ENCODE measurements around the gene SEMA3E.
"Not testable (repeated sequence)": the region's sequence is repeated elsewhere in the genome, so short reads cannot be mapped to it uniquely, and the experiment has no call there.

Gene SEMA3E

DNA sequence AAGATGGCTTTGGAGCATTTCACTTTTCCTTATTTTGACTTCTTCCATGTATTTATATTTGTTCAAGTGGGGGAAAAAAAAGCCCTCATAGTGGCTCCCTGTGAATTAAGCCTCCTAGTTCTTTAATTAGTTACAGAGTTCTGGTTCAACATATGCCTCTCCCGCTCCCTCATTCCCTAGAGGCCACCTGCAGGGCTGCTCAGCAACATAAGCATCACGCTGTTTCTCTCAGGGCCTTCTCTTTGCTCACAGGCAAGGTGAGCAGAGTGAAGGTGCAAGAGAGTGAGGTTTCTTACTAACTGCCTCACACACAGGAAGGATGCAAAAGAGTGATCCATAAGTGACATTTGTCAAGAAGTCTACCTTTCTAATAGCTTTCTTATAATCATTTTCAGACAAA lies 196.7 kb downstream of the SEMA3E start:
- Histone ChIP-seq H3K9me3 (ENCODE audit: low read depth, low read length) (no peaks in the 10 kb centered on the region), H3K36me3 (ENCODE audit: insufficient read depth, low read length) (no peaks in the 10 kb centered on the region), H3K9ac (ENCODE audit: insufficient read length) (no peak overlapping the region), H3K27ac (no peak overlapping the region), H3K4me3 (no peak overlapping the region)
- no peak for TF ChIP-seq EZH2 (IDR thresholded peaks at IDR 0.05)
- no peak for DNase-seq (ENCODE audit: low read depth, low spot score)

DNA sequence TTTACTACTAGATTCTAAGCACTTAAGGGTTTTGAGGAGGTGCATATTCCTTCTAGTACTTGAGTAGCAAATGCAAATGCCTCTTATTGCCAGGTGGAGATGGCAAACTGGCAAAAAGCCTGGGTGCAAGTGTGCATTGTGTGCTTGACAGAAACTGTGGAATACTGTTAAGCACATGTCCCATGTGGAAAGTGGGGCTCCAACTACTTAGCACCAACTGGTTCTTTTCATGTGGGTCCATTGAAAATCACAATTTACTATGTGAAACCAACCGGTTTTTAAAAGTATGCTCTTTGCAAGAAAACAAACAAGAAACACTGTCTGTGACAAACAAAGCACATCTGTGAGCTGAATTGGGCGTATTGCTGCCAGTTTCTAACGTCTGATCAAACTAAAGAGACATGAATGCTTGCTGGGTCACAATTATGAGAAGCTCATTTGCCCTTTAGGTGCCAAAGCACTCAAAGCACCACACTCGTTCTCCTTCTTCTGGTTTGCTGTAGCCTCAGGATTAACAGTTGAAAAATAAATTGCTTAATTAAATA lies 197.4 kb downstream of the SEMA3E start:
- TF ChIP-seq EZH2 (IDR thresholded peaks at IDR 0.05) (no peak), POLR2AphosphoS5 (IDR thresholded peaks at IDR 0.05; ENCODE audit: borderline replicate concordance, low read depth, low read length) (no peak), FOXP2 (optimal IDR thresholded peaks at IDR 0.05; ENCODE audit: control extremely low read depth, extremely low read length, insufficient read depth) (no peak)
- Histone ChIP-seq H3K27ac (no peak overlapping the region), H3K4me3 (no peak overlapping the region), H3K36me3 (ENCODE audit: insufficient read depth, low read length) (no peaks in the 10 kb centered on the region), H3K9ac (ENCODE audit: insufficient read length) (no peak overlapping the region), H3K9me3 (ENCODE audit: low read depth, low read length) (no peaks in the 10 kb centered on the region)
- no peak for DNase-seq (ENCODE audit: low read depth, low spot score)

DNA sequence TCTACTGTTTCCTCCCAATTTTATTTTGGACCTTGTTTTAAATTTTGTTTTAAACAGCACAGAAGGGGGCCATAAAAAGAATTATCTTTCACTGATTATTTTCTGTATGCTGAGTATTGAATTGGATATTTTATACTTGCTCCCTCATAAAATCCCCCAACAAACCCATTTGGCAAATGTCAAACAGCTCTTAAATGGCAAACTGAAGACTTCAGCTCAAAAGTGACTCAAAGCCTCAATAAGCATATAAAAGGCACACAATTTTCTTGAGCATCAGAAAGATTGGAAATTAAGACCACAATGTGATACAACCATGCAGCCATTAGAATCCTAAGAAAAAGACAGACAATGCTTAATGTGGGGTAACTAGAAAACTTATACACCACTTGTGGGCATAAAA lies 199.2 kb downstream of the SEMA3E start:
- Histone ChIP-seq H3K27ac (no peak overlapping the region), H3K4me3 (no peak overlapping the region), H3K36me3 (ENCODE audit: insufficient read depth, low read length) (no peaks in the 10 kb centered on the region), H3K9ac (ENCODE audit: insufficient read length) (no peak overlapping the region), H3K9me3 (ENCODE audit: low read depth, low read length) (no peaks in the 10 kb centered on the region)
- TF ChIP-seq EZH2 (IDR thresholded peaks at IDR 0.05) (no peak), FOXP2 (optimal IDR thresholded peaks at IDR 0.05; ENCODE audit: control extremely low read depth, extremely low read length, insufficient read depth) (no peak), POLR2AphosphoS5 (IDR thresholded peaks at IDR 0.05; ENCODE audit: borderline replicate concordance, low read depth, low read length) (no peak)
- DNase-seq (ENCODE audit: low read depth, low spot score), result no peak

DNA sequence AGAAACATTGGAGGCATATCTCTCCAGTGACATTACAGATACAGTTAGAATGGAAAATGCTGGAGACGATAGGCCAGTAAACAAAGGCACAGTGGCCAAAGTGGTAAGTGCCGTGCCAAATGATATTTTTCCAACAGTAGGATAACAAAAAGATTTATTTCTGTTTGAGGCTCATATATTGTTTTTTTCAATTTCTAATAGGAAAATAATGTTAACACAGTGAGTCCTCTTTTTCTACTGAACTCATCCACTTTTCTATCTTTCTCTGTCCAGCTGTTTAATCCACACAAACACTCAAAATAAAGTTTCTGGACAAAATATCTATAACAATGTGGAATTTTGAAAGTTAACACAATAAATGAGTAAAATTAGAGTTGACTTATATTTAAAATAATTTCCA lies 201.3 kb downstream of the SEMA3E start:
- H3K4me3 ChIP-seq, result no peak overlapping the region
- no peaks in the 10 kb centered on the region for H3K36me3 ChIP-seq (ENCODE audit: insufficient read depth, low read length)
- DNase-seq (ENCODE audit: low read depth, low spot score), result no peak
- H3K9ac ChIP-seq (ENCODE audit: insufficient read length), result no peak overlapping the region
- H3K9me3 ChIP-seq (ENCODE audit: low read depth, low read length), result no peaks in the 10 kb centered on the region
- no peak for TF ChIP-seq POLR2AphosphoS5 (IDR thresholded peaks at IDR 0.05; ENCODE audit: borderline replicate concordance, low read depth, low read length)
- TF ChIP-seq FOXP2 (optimal IDR thresholded peaks at IDR 0.05; ENCODE audit: control extremely low read depth, extremely low read length, insufficient read depth), result no peak
- no peak for TF ChIP-seq EZH2 (IDR thresholded peaks at IDR 0.05)
- no peak overlapping the region for H3K27ac ChIP-seq

DNA sequence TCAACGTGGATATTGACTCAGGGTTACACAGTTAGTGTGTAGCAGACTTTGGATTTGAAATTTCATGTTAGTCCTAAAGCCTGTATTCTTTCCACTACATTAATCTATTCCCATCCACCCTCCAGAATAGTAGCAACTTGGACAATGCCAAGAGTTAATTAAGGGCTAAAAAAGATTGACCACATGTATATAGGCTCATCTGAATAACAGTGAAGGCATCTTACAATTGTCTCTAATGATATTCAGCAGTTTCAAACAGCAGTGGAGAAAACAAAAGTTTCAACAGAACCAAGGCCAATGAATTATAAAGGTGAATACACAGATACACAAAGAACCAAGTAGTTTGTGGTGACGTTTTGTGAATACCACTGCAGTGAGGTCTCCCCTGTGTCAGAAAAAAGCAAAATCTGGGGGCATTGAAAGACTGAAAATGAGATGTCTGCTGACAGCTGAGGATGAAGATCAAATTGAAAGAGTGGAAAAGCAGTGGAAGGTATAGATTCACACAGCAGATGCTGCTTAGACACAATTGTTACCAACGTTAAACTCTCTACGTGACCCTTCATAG lies 202.8 kb downstream of the SEMA3E start:
- Histone ChIP-seq H3K9ac (ENCODE audit: insufficient read length) (no peak overlapping the region), H3K4me3 (no peak overlapping the region), H3K36me3 (ENCODE audit: insufficient read depth, low read length) (no peaks in the 10 kb centered on the region), H3K9me3 (ENCODE audit: low read depth, low read length) (no peaks in the 10 kb centered on the region), H3K27ac (no peak overlapping the region)
- TF ChIP-seq FOXP2 (optimal IDR thresholded peaks at IDR 0.05; ENCODE audit: control extremely low read depth, extremely low read length, insufficient read depth) (no peak), EZH2 (IDR thresholded peaks at IDR 0.05) (no peak), POLR2AphosphoS5 (IDR thresholded peaks at IDR 0.05; ENCODE audit: borderline replicate concordance, low read depth, low read length) (no peak)
- no peak for DNase-seq (ENCODE audit: low read depth, low spot score)

DNA sequence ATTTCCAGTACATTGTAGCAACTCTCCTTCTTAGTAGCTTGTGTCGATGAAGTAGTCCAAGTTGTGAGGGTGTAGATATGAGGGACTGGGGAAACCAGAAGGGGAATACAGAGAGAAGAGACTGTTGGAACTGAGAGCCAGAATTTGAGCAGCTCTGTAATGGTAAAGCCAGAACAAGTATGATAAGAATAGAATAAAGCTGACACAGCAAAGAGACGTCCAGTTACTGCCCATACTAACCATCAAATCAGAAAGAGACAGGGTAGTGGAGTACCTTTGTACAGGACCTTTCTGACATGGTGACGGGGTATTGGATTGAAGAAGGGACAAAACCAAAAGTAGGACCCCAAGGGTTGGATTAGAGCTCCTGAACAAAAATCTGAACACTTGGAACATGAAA lies 206.0 kb downstream of the SEMA3E start:
- DNase-seq (ENCODE audit: low read depth, low spot score), result no peak
- H3K9ac ChIP-seq (ENCODE audit: insufficient read length), result no peak overlapping the region
- TF ChIP-seq EZH2 (IDR thresholded peaks at IDR 0.05) (no peak), POLR2AphosphoS5 (IDR thresholded peaks at IDR 0.05; ENCODE audit: borderline replicate concordance, low read depth, low read length) (no peak), FOXP2 (optimal IDR thresholded peaks at IDR 0.05; ENCODE audit: control extremely low read depth, extremely low read length, insufficient read depth) (no peak)
- H3K4me3 ChIP-seq, result no peak overlapping the region
- H3K9me3 ChIP-seq (ENCODE audit: low read depth, low read length), result no peaks in the 10 kb centered on the region
- H3K27ac ChIP-seq, result no peak overlapping the region
- no peaks in the 10 kb centered on the region for H3K36me3 ChIP-seq (ENCODE audit: insufficient read depth, low read length)

DNA sequence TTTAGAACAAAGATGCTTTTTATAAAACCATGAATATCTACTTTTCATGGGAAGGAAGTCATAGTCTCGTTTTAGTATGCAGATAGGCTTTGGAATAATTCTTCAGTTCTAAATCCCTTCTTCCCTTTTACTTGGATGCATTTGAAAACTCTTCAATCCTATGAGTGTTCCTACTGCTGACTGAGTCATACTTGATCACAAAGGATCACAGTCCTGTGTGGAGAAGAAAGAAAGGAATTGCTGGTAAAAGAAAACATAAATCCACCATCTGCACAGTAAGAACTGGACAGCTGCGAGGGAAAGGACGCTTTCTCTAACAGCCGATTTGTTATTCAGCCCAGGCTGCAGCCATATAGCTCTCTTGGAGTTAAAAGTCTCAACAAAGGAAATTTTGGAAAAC lies 209.9 kb downstream of the SEMA3E start:
- no peak overlapping the region for H3K9ac ChIP-seq (ENCODE audit: insufficient read length)

DNA sequence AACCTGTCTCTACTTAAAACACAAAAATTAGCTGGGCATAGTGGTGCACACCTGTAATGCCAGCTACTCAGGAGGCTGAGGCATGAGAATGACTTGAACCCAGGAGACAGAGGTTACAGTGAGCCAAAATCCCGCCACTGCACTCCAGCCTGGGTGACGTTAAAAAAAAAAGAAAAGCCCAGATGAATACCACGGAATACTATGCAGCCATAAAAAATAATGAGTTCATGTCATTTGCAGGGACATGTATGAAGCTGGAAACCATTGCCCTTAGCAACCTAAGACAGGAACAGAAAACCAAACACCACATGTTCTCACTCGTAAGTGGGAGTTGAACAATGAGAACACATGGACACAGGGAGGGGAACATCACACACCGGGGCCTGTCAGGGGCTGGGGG lies 218.7 kb downstream of the SEMA3E start:
- DNase-seq (ENCODE audit: low read depth, low spot score); H3K9ac ChIP-seq (ENCODE audit: insufficient read length); H3K36me3 ChIP-seq (ENCODE audit: insufficient read depth, low read length); H3K9me3 ChIP-seq (ENCODE audit: low read depth, low read length); H3K27ac ChIP-seq; H3K4me3 ChIP-seq: not testable (repeated sequence)

More for the DNA sequence above, 209.9 kb downstream of the SEMA3E start:
- no peak overlapping the region for H3K27ac ChIP-seq
- no peak for DNase-seq (ENCODE audit: low read depth, low spot score)
- no peak for TF ChIP-seq EZH2 (IDR thresholded peaks at IDR 0.05)
- H3K36me3 ChIP-seq (ENCODE audit: insufficient read depth, low read length), result no peaks in the 10 kb centered on the region
- no peaks in the 10 kb centered on the region for H3K9me3 ChIP-seq (ENCODE audit: low read depth, low read length)
- no peak overlapping the region for H3K4me3 ChIP-seq

DNA sequence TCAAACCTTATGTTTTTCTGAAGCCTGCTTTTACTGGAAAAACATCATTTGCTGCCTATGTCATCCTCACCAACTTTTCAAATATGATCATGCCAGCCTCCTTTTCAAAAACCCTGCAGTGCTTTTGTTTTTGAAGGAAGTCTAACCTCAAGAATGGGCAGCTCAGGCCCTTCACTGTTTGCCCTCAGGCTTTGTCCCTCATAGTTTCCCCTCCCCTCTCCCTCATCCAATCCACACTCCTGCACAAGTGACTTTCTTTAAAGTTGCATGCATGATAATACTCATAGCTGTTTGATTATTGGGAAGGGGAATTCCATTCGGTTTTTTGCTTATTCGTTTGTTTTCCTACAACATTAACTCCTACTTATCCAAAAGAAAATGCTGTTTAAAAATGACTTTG lies 219.4 kb downstream of the SEMA3E start:
- no peak for TF ChIP-seq POLR2AphosphoS5 (IDR thresholded peaks at IDR 0.05; ENCODE audit: borderline replicate concordance, low read depth, low read length)
- no peaks in the 10 kb centered on the region for H3K36me3 ChIP-seq (ENCODE audit: insufficient read depth, low read length)
- no peak for DNase-seq (ENCODE audit: low read depth, low spot score)
- H3K4me3 ChIP-seq, result no peak overlapping the region
- no peak overlapping the region for H3K27ac ChIP-seq
- no peaks in the 10 kb centered on the region for H3K9me3 ChIP-seq (ENCODE audit: low read depth, low read length)
- H3K9ac ChIP-seq (ENCODE audit: insufficient read length), result no peak overlapping the region
